Astrocyte (in vitro differentiated cells and primary cell): ENCODE measurements around the gene RPL7A. TPM values are rescaled to one million over a fixed set of nuclear protein-coding genes. Genes with fewer than 3 reads are reported as not detected.
"Not testable (repeated sequence)": the region's sequence is repeated elsewhere in the genome, so short reads cannot be mapped to it uniquely, and the experiment has no call there.

Source experiments
- DNase-seq: peaks from one replicate; pipeline ENCODE4 v3.0.0-alpha.2; 2010; ENCODE audit warnings: low read depth
- FAIRE-seq: peaks from 2 replicates; lab custom pipeline; 2011; peaks lifted over from hg19 to GRCh38; lab: Jason Lieb, UNC
- H2AFZ ChIP-seq: 2 replicates; pipeline ENCODE4 v1.6.0; 2012; ENCODE audit warnings: low read depth, low read length, inconsistent platforms
- H3K27ac ChIP-seq: 2 replicates; pipeline ENCODE4 v1.5.1; 2011; ENCODE audit warnings: low read depth, low read length, inconsistent platforms
- H3K27me3 ChIP-seq: 2 replicates; pipeline ENCODE4 v1.6.0; 2011; ENCODE audit warnings: low read length, inconsistent platforms; ENCODE audit not compliant: insufficient read depth
- H3K36me3 ChIP-seq: 2 replicates; pipeline ENCODE4 v1.5.1; 2011; ENCODE audit warnings: low read length, inconsistent platforms; ENCODE audit not compliant: insufficient read depth
- H3K4me1 ChIP-seq: 2 replicates; pipeline ENCODE4 v1.5.1; 2011; ENCODE audit warnings: low read length, inconsistent platforms; ENCODE audit not compliant: insufficient read depth
- H3K4me2 ChIP-seq: 2 replicates; pipeline ENCODE4 v1.6.0; 2012; ENCODE audit warnings: low read length, inconsistent platforms
- H3K4me3 ChIP-seq: 2 replicates; pipeline ENCODE4 v1.5.1; 2011; ENCODE audit warnings: low read depth, mild to moderate bottlenecking, low read length, inconsistent platforms; ENCODE audit not compliant: insufficient read depth
- H3K79me2 ChIP-seq: 2 replicates; pipeline ENCODE4 v1.6.0; 2012; ENCODE audit warnings: mild to moderate bottlenecking, low read length, inconsistent platforms; ENCODE audit not compliant: insufficient read depth
- H3K9ac ChIP-seq: 2 replicates; pipeline ENCODE4 v1.6.0; 2012; ENCODE audit warnings: mild to moderate bottlenecking, low read length, inconsistent platforms
- H3K9me3 ChIP-seq: 2 replicates; pipeline ENCODE4 v1.5.1; 2012; ENCODE audit warnings: low read depth, mild to moderate bottlenecking, low read length, inconsistent platforms; ENCODE audit not compliant: insufficient read depth
- H4K20me1 ChIP-seq: 2 replicates; pipeline ENCODE4 v1.6.0; 2012; ENCODE audit warnings: low read length, inconsistent platforms; ENCODE audit not compliant: insufficient read depth
- H3K27ac Mint-ChIP-seq: one replicate; pipeline ENCODE4 v1.8.0; 2021; ENCODE audit warnings: mild to moderate bottlenecking, mixed read lengths; ENCODE audit not compliant: unreplicated experiment
- H3K27me3 Mint-ChIP-seq: one replicate; pipeline ENCODE4 v1.8.0; 2021; ENCODE audit warnings: low read depth, mixed read lengths; ENCODE audit not compliant: unreplicated experiment
- H3K36me3 Mint-ChIP-seq: one replicate; pipeline ENCODE4 v1.8.0; 2021; ENCODE audit warnings: low read depth, mixed read lengths; ENCODE audit not compliant: unreplicated experiment
- H3K4me1 Mint-ChIP-seq: one replicate; pipeline ENCODE4 v1.8.0; 2021; ENCODE audit warnings: low read depth, mixed read lengths; ENCODE audit not compliant: unreplicated experiment
- H3K4me3 Mint-ChIP-seq: one replicate; pipeline ENCODE4 v1.8.0; 2021; ENCODE audit warnings: mild to moderate bottlenecking, moderate library complexity, mixed read lengths; ENCODE audit not compliant: unreplicated experiment
- H3K9me3 Mint-ChIP-seq: one replicate; pipeline ENCODE4 v1.8.0; 2021; ENCODE audit warnings: mild to moderate bottlenecking, mixed read lengths; ENCODE audit not compliant: unreplicated experiment
- EZH2 ChIP-seq: IDR thresholded peaks from 2 replicates; pipeline ENCODE4 v1.6.1; 2012; ENCODE audit warnings: mild to moderate bottlenecking, low read length, inconsistent platforms; ENCODE audit not compliant: insufficient read depth
- total RNA-seq: library from RNA; stranded (reverse); gene quantifications from 2 replicates; pipeline ENCODE4 v1.2.1, GENCODE V29; 2021
- TF ChIP-seq, protein P1 (sequence below): IDR thresholded peaks from 2 replicates; pipeline ENCODE4 v1.5.1; 2011; ENCODE audit warnings: low read depth, mild to moderate bottlenecking, inconsistent platforms, low read length, moderate library complexity; ENCODE audit not compliant: insufficient read depth

The RPL7A gene
- total RNA-seq, 1 donor from 2014 or later: 1,364 TPM

DNA sequence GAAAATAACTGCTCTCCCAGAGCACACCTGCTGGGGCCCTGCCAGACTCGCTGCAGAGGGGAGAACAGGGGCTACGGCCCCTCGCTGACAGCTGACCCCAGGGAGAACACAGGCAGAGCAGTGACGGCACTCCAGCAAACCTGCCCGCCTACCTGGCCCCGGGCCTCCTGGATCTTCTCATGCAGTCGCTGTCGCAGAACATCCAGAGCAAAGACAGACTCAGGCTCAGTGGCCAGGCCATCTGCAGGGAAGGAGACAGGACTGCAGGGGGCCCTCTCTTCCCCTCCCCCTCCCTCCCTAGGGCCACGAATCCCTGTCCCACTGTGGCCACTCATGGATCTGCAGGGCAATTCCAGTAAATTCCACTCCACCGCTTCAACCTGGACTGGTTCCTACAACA is 14.5 kb upstream of the RPL7A start:
- Histone ChIP-seq H4K20me1 (peaks cover 40% of the 10 kb centered on the region), H3K9ac (no peak overlapping the region), H2AFZ (no peak overlapping the region), H3K9me3 (no peaks in the 10 kb centered on the region), H3K4me1 (peaks cover 7% of the 10 kb centered on the region), H3K27ac (no peak overlapping the region), H3K27me3 (no peaks in the 10 kb centered on the region), H3K36me3 (peaks cover 24% of the 10 kb centered on the region), H3K4me3 (no peak overlapping the region), H3K4me2 (no peak overlapping the region), H3K79me2 (peaks cover 36% of the 10 kb centered on the region)
- DNase-seq: no peak
- TF ChIP-seq, protein P1, sequence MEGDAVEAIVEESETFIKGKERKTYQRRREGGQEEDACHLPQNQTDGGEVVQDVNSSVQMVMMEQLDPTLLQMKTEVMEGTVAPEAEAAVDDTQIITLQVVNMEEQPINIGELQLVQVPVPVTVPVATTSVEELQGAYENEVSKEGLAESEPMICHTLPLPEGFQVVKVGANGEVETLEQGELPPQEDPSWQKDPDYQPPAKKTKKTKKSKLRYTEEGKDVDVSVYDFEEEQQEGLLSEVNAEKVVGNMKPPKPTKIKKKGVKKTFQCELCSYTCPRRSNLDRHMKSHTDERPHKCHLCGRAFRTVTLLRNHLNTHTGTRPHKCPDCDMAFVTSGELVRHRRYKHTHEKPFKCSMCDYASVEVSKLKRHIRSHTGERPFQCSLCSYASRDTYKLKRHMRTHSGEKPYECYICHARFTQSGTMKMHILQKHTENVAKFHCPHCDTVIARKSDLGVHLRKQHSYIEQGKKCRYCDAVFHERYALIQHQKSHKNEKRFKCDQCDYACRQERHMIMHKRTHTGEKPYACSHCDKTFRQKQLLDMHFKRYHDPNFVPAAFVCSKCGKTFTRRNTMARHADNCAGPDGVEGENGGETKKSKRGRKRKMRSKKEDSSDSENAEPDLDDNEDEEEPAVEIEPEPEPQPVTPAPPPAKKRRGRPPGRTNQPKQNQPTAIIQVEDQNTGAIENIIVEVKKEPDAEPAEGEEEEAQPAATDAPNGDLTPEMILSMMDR: no peak
- no peak for TF ChIP-seq EZH2
- H3K27ac Mint-ChIP-seq: no peak overlapping the region
- peaks cover 14% of the 10 kb centered on the region for H3K36me3 Mint-ChIP-seq
- no peak for FAIRE-seq
- no peaks in the 10 kb centered on the region for H3K27me3 Mint-ChIP-seq
- no peaks in the 10 kb centered on the region for H3K9me3 Mint-ChIP-seq
- H3K4me3 Mint-ChIP-seq: peak overlapping the region; percentile 14
- peaks cover 14% of the 10 kb centered on the region for H3K4me1 Mint-ChIP-seq

DNA sequence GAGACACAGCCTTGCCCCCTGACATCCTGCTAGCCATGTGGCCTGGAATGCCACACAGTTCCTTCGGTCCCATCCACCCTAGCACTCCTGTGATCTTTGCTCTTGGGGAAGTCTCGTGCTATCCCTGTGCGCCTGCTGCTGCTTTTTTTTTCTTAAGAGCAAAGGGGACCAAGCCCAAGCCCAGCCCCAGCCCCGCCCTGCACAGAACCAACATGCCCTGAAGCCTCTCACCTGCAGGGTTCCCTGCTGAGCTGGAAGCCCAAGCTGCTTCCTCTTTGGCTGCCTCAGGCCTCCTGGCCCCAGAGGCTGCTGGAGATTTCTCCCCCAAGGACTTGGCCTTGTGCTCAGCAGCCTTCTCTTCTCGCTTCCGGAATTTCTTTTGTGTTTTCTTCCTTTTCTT is 13.9 kb upstream of the RPL7A start:
- TF ChIP-seq EZH2: no peak
- TF ChIP-seq, protein P1: no peak
- no peak for FAIRE-seq
- no peak overlapping the region for H3K4me2 ChIP-seq
- Mint-ChIP-seq H3K27me3 (no peaks in the 10 kb centered on the region), H3K27ac (peak overlapping the region; percentile 14), H3K36me3 (peaks cover 16% of the 10 kb centered on the region), H3K4me3 (peak overlapping the region; percentile 99), H3K9me3 (no peaks in the 10 kb centered on the region), H3K4me1 (peaks cover 14% of the 10 kb centered on the region)
- H3K36me3 ChIP-seq: peaks cover 24% of the 10 kb centered on the region
- H3K27ac ChIP-seq: no peak overlapping the region
- DNase-seq: no peak
- no peak overlapping the region for H2AFZ ChIP-seq
- H3K4me3 ChIP-seq: no peak overlapping the region
- H3K4me1 ChIP-seq: peaks cover 7% of the 10 kb centered on the region
- no peak overlapping the region for H3K9ac ChIP-seq
- H4K20me1 ChIP-seq: peaks cover 40% of the 10 kb centered on the region
- H3K79me2 ChIP-seq: peaks cover 36% of the 10 kb centered on the region
- no peaks in the 10 kb centered on the region for H3K9me3 ChIP-seq
- H3K27me3 ChIP-seq: no peaks in the 10 kb centered on the region

DNA sequence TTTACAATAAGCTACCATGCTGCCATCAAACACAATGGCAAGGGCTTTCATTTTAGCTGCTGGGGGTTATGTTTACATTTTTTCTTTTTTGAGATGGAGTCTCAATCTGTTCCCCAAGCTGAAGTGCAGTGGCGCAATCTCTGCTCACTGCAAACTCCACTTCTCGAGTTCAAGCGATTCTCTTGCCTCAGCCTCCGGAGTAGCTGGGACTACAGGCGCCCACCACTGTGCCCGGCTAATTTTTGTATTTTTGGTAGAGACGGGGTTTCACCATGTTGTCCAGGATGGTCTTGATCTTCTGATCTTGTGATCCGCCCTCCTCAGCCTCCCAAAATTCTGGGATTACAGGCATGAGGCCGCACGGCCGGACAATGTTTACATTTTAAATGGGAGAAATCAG is 13.1 kb upstream of the RPL7A start:
- H3K27me3 ChIP-seq, H3K9me3 ChIP-seq, DNase-seq, H3K9me3 Mint-ChIP-seq, H3K4me1 ChIP-seq, FAIRE-seq, H2AFZ ChIP-seq, H3K27ac ChIP-seq, H3K27me3 Mint-ChIP-seq: not testable (repeated sequence)
- Histone ChIP-seq H3K36me3 (peaks cover 29% of the 10 kb centered on the region), H4K20me1 (peaks cover 37% of the 10 kb centered on the region), H3K4me3 (peak overlapping the region; percentile 92), H3K79me2 (peaks cover 36% of the 10 kb centered on the region), H3K9ac (peak overlapping the region; percentile 84), H3K4me2 (peak overlapping the region; percentile 99)
- Mint-ChIP-seq H3K27ac (peak overlapping the region; percentile 89), H3K36me3 (peaks cover 19% of the 10 kb centered on the region), H3K4me1 (peaks cover 14% of the 10 kb centered on the region), H3K4me3 (peak overlapping the region; percentile 99)
